DOHH2 (cell line): ENCODE results near the gene IRS2.

ENCODE experiments used
- CTCF ChIP-seq: fragments of 200-600 bp; sonication (generic); IDR thresholded peaks from one replicate; pipeline ENCODE4 v1.5.1; 2014; ENCODE audit warnings: antibody characterized with exemption, mild to moderate bottlenecking, low read depth, low read length; ENCODE audit not compliant: poor library complexity, severe bottlenecking
- EZH2phosphoT487 ChIP-seq: fragments of 200-600 bp; sonication (generic); IDR thresholded peaks from 2 replicates; pipeline ENCODE4 v1.6.1; 2017; ENCODE audit warnings: borderline replicate concordance, mild to moderate bottlenecking, antibody characterized with exemption, low read length, moderate library complexity, mixed read lengths

DNA sequence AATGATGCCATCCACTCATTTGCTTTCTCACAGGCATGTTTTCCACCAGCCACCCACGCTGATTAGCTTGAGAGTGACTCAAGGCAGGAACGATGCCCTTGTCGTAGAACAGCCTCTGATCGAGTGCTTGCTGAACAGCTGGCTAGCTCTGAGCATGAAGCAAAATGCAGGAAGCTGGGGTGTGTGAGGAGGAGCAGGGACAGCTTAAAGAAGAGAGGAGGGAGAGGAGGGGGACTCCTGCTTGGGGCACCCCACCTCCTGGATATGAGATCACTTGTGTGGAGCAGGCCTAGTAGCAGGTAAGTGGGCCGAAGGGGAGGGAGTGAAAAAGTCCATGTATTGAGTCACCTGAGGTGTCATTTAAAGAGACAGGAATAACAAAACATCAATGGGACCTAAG, 48.8 kb downstream of the IRS2 start:
- TF ChIP-seq CTCF, result no peak
- no peak for TF ChIP-seq EZH2phosphoT487
